HepG2 (cell line): ENCODE measurements around the gene RNF40. TPM values are rescaled to one million over a fixed set of nuclear protein-coding genes. Genes with fewer than 3 reads are reported as not detected.

Source experiments
- CBFB ChIP-seq: sonication (generic); formaldehyde crosslinking; IDR thresholded peaks from 2 replicates; pipeline ENCODE4 v1.4.0; 2020; ENCODE audit warnings: missing genetic modification reagents
- CCDC6 ChIP-seq: sonication (generic); formaldehyde crosslinking; IDR thresholded peaks from 2 replicates; pipeline ENCODE4 v1.8.1; 2022; ENCODE audit warnings: mild to moderate bottlenecking, missing genetic modification reagents, moderate library complexity
- FOSL2 ChIP-seq: sonication (generic); formaldehyde crosslinking; IDR thresholded peaks from 2 replicates; pipeline ENCODE4 v1.4.0; 2020; ENCODE audit warnings: missing genetic modification reagents
- GRHL1 ChIP-seq: sonication (generic); formaldehyde crosslinking; conservative IDR thresholded peaks from 2 replicates; pipeline ENCODE4 v1.8.0; 2022; ENCODE audit warnings: missing genetic modification reagents
- KDM4B ChIP-seq: sonication (generic); formaldehyde crosslinking; IDR thresholded peaks from 2 replicates; pipeline ENCODE4 v1.4.0; 2020; ENCODE audit warnings: missing genetic modification reagents
- MEIS2 ChIP-seq: sonication (generic); formaldehyde crosslinking; IDR thresholded peaks from 2 replicates; pipeline ENCODE4 v1.9.0; 2021; ENCODE audit warnings: mild to moderate bottlenecking, missing genetic modification reagents
- PLRG1 ChIP-seq: fragments of 450-650 bp; conservative IDR thresholded peaks from 2 replicates; pipeline ENCODE4 v1.6.1; 2016
- REST ChIP-seq, 2 experiments: IDR thresholded peaks; 2 replicates each; pipeline ENCODE4 v1.6.1; 2011 to 2012; ENCODE audit warnings: low read length in 2 of 2, borderline replicate concordance in 1 of 2, low read depth in 1 of 2, mild to moderate bottlenecking in 1 of 2, moderate library complexity in 1 of 2
- RNF219 ChIP-seq: sonication (generic); formaldehyde crosslinking; IDR thresholded peaks from 2 replicates; pipeline ENCODE4 v1.5.0; 2020; ENCODE audit warnings: mild to moderate bottlenecking, missing genetic modification reagents
- SIX1 ChIP-seq: sonication (generic); formaldehyde crosslinking; IDR thresholded peaks from 2 replicates; pipeline ENCODE4 v1.4.0; 2020; ENCODE audit warnings: missing genetic modification reagents, borderline replicate concordance
- SOX6 ChIP-seq, 2 experiments: fragments of 450-650 bp in 1 of 2; sonication (generic) in 1 of 2; formaldehyde crosslinking in 1 of 2; IDR thresholded peaks; 2 replicates each; pipeline versions ENCODE4 v1.4.0 to v1.6.1; 2017 to 2020; ENCODE audit warnings: antibody characterized with exemption in 1 of 2, mild to moderate bottlenecking in 1 of 2, missing genetic modification reagents in 1 of 2
- TCF7 ChIP-seq: sonication (generic); IDR thresholded peaks from 2 replicates; pipeline ENCODE4 v1.6.1; 2016; ENCODE audit warnings: antibody characterized with exemption, low read depth
- ZBTB10 ChIP-seq: sonication (generic); formaldehyde crosslinking; IDR thresholded peaks from 2 replicates; pipeline ENCODE4 v1.4.0; 2020; ENCODE audit warnings: missing genetic modification reagents, borderline replicate concordance
- ZBTB20 ChIP-seq: sonication (generic); formaldehyde crosslinking; IDR thresholded peaks from 2 replicates; pipeline ENCODE4 v1.8.1; 2023; ENCODE audit warnings: missing genetic modification reagents, low read depth, mild to moderate bottlenecking, borderline replicate concordance
- ZFP90 ChIP-seq: sonication (generic); formaldehyde crosslinking; IDR thresholded peaks from 2 replicates; pipeline ENCODE4 v1.8.0; 2022; ENCODE audit warnings: missing genetic modification reagents, mild to moderate bottlenecking, inconsistent platforms, borderline replicate concordance
- ZNF441 ChIP-seq: sonication (generic); formaldehyde crosslinking; IDR thresholded peaks from 2 replicates; pipeline ENCODE4 v1.7.0; 2021; ENCODE audit warnings: missing genetic modification reagents, borderline replicate concordance
- ZNF569 ChIP-seq: sonication (generic); formaldehyde crosslinking; IDR thresholded peaks from 2 replicates; pipeline ENCODE4 v1.5.0; 2020; ENCODE audit warnings: mild to moderate bottlenecking, missing genetic modification reagents, moderate library complexity, borderline replicate concordance
- ZSCAN25 ChIP-seq: sonication (generic); formaldehyde crosslinking; IDR thresholded peaks from 2 replicates; pipeline ENCODE4 v1.8.0; 2022; ENCODE audit warnings: mild to moderate bottlenecking, missing genetic modification reagents
- polyA plus RNA-seq, 8 experiments: library from polyadenylated mRNA; depleted of rRNA in 3 of 8; stranded (reverse) in 7 of 8; unstranded in 1 of 8; fragments of >200 nt; fragmentation: Illumina TruSeq in 4 of 8; extraction: Trizol in 4 of 8; gene quantifications; 2 replicates each; pipeline versions ENCODE4 v1.2.1 to v1.2.3, GENCODE V29; 2011 to 2016; ENCODE audit warnings: low read depth in 4 of 8, missing spikeins in 1 of 8, mixed read lengths in 1 of 8; ENCODE audit not compliant: insufficient read depth in 1 of 8
- total RNA-seq, 5 experiments: library from RNA; depleted of rRNA; stranded (reverse); fragments of >200 nt; fragmentation: Illumina TruSeq; extraction: Trizol; gene quantifications; 2 replicates each; pipeline ENCODE4 v1.2.3, GENCODE V29; 2016; ENCODE audit warnings: low read depth in 1 of 5

The RNF40 gene
- total and polyA plus RNA-seq, 2 of the 13 experiments (the other 11 are each of a cell fraction or from before 2014, with no cell fraction given) = 84.0 to 85.6 TPM

GRCh38 chr16:30777591-30778297 is 15.6 kb downstream of the RNF40 start (continued):
- TF ChIP-seq ZFP90 (CRISPR knock-in tag) (no peak), REST (IDR thresholded peaks at IDR 0.05; ENCODE audit: borderline replicate concordance in 1 of 2, low read depth in 1 of 2, low read length in 2 of 2) (no peak), ZNF569 (CRISPR knock-in tag) (no peak), CCDC6 (CRISPR knock-in tag) (peak; percentile 52; the same call in 1 of the 2 replicates), MEIS2 (CRISPR knock-in tag) (0 out of 2 replicates have a peak, but pooled peaks have one; percentile 23), PLRG1 (no peak), SIX1 (CRISPR knock-in tag) (no peak), ZBTB20 (CRISPR knock-in tag) (no peak), CBFB (CRISPR knock-in tag) (no peak), RNF219 (no peak), GRHL1 (CRISPR knock-in tag) (no peak), SOX6 (IDR thresholded peaks at IDR 0.05) (no peak), SOX6 (CRISPR knock-in tag; IDR thresholded peaks at IDR 0.05) (no peak; the same call in 1 of the 2 replicates), TCF7 (no peak), KDM4B (CRISPR knock-in tag) (no peak), ZBTB10 (CRISPR knock-in tag) (no peak), ZNF441 (no peak), FOSL2 (CRISPR knock-in tag) (no peak), ZSCAN25 (CRISPR knock-in tag) (no peak)
